H1 (cell line): ENCODE data around the gene RELL2. TPM values are rescaled to one million over a fixed set of nuclear protein-coding genes. Genes with fewer than 3 reads are reported as not detected.

Experiments
- CTCF ChIA-PET: fragments of 300-600 bp; sonication (Branson Sonifier 250); formaldehyde crosslinking; loops from one replicate; lab custom pipeline; 2021; ENCODE audit not compliant: partially characterized antibody; lab: Charles Lee
- POLR2A ChIA-PET: fragments of 300-600 bp; sonication (Branson Sonifier 250); formaldehyde crosslinking; loops from one replicate; lab custom pipeline; 2021; ENCODE audit warnings: inconsistent platforms; ENCODE audit not compliant: partially characterized antibody; lab: Charles Lee
- DNase-seq, 2 experiments: peaks; one replicate each; pipeline versions ENCODE4 v3.0.0 to v3.0.0-alpha.2; 2010 to 2022; ENCODE audit warnings: low spot score in 2 of 2, low read depth in 1 of 2, mixed read lengths in 1 of 2
- FAIRE-seq: peaks from 2 replicates; lab custom pipeline; 2011; peaks lifted over from hg19 to GRCh38; lab: Jason Lieb, UNC
- H2AFZ ChIP-seq: 2 replicates; pipeline ENCODE4 v1.8.1; 2012; ENCODE audit warnings: low read length, inconsistent platforms
- H2AK5ac ChIP-seq: 2 replicates; pipeline ENCODE4 v1.6.1; 2013; ENCODE audit warnings: low read depth, low read length
- H2BK120ac ChIP-seq: replicated peaks from 2 replicates; pipeline ENCODE3; 2013; ENCODE audit warnings: low read depth, low read length, inconsistent platforms
- H2BK12ac ChIP-seq: 2 replicates; pipeline ENCODE4 v1.6.1; 2013; ENCODE audit warnings: low read depth, low read length
- H2BK15ac ChIP-seq: 2 replicates; pipeline ENCODE4 v1.6.1; 2013; ENCODE audit warnings: low read length
- H2BK20ac ChIP-seq: 2 replicates; pipeline ENCODE4 v1.6.1; 2013; ENCODE audit warnings: low read length
- H2BK5ac ChIP-seq: 2 replicates; pipeline ENCODE4 v1.6.1; 2013; ENCODE audit warnings: low read depth, low read length
- H3K14ac ChIP-seq: 2 replicates; pipeline ENCODE4 v1.6.1; 2013; ENCODE audit warnings: inconsistent platforms; ENCODE audit not compliant: insufficient read length
- H3K18ac ChIP-seq: 2 replicates; pipeline ENCODE4 v1.6.1; 2013; ENCODE audit warnings: low read length; ENCODE audit errors: extremely low read depth
- H3K23ac ChIP-seq: 2 replicates; pipeline ENCODE4 v1.6.1; 2013; ENCODE audit warnings: inconsistent platforms; ENCODE audit not compliant: insufficient read length
- H3K23me2 ChIP-seq: 2 replicates; pipeline ENCODE4 v1.6.1; 2013; ENCODE audit warnings: low read depth, low read length
- H3K27ac ChIP-seq: 2 replicates; pipeline ENCODE4 v1.6.1; 2011; ENCODE audit warnings: low read depth, low read length, inconsistent platforms
- H3K27me3 ChIP-seq, 4 experiments: replicated peaks in 1 of 4; 1 replicate in 1 of 4; 2 replicates in 3 of 4; pipeline versions ENCODE4 v1.6.1 to v1.8.1; 2011 to 2013; ENCODE audit warnings: low read length in 3 of 4, mild to moderate bottlenecking in 3 of 4, inconsistent platforms in 2 of 4, mixed read lengths in 2 of 4, moderate library complexity in 1 of 4; ENCODE audit not compliant: control insufficient read depth in 3 of 4, insufficient read depth in 3 of 4; ENCODE audit errors: extremely low read depth in 1 of 4
- H3K36me3 ChIP-seq, 4 experiments: 2 replicates each; pipeline versions ENCODE4 v1.6.1 to v1.8.1; 2011 to 2013; ENCODE audit warnings: mild to moderate bottlenecking in 4 of 4, low read length in 3 of 4, moderate library complexity in 2 of 4, control low read depth in 1 of 4, inconsistent platforms in 1 of 4; ENCODE audit not compliant: insufficient read depth in 4 of 4, control insufficient read depth in 2 of 4
- H3K4ac ChIP-seq: replicated peaks from 2 replicates; pipeline ENCODE3; 2013; ENCODE audit warnings: low read length, low read depth, mixed read lengths, inconsistent platforms; ENCODE audit not compliant: insufficient read length
- H3K4me1 ChIP-seq, 4 experiments: replicated peaks in 1 of 4; 1 replicate in 1 of 4; 2 replicates in 3 of 4; pipeline versions ENCODE4 v1.6.1 to v1.8.1; 2011 to 2013; ENCODE audit warnings: low read length in 3 of 4, inconsistent platforms in 2 of 4, mixed read lengths in 1 of 4; ENCODE audit not compliant: insufficient read depth in 4 of 4, control insufficient read depth in 3 of 4
- H3K4me2 ChIP-seq, 2 experiments: 2 replicates each; pipeline versions ENCODE4 v1.6.1 to v1.8.1; 2011 to 2013; ENCODE audit warnings: low read depth in 2 of 2, low read length in 2 of 2, control low read depth in 1 of 2, inconsistent platforms in 1 of 2, mild to moderate bottlenecking in 1 of 2; ENCODE audit not compliant: insufficient read depth in 1 of 2
- H3K4me3 ChIP-seq, 4 experiments: fragments of 200-600, 300-600 bp in 1 of 4; sonication (generic), shearing (Covaris generic), sonication (Bioruptor Twin) in 1 of 4; 2 replicates each; pipeline versions ENCODE4 v1.5.1 to v1.8.1; 2011 to 2016; ENCODE audit warnings: low read length in 4 of 4, low read depth in 3 of 4, control low read depth in 2 of 4, inconsistent platforms in 2 of 4, mild to moderate bottlenecking in 2 of 4, mixed read lengths in 1 of 4, moderate library complexity in 1 of 4; ENCODE audit not compliant: insufficient read depth in 2 of 4; ENCODE audit errors: extremely low read depth in 1 of 4
- H3K56ac ChIP-seq: replicated peaks from 2 replicates; pipeline ENCODE3; 2013; ENCODE audit warnings: low read depth, mild to moderate bottlenecking, mixed read lengths, low read length, inconsistent platforms; ENCODE audit not compliant: insufficient read length
- H3K79me1 ChIP-seq: 2 replicates; pipeline ENCODE4 v1.6.1; 2013; ENCODE audit warnings: low read depth, low read length, control low read depth
- H3K79me2 ChIP-seq, 2 experiments: 2 replicates each; pipeline versions ENCODE4 v1.6.1 to v1.8.1; 2012 to 2013; ENCODE audit warnings: low read length in 2 of 2, mild to moderate bottlenecking in 2 of 2, inconsistent platforms in 1 of 2; ENCODE audit not compliant: insufficient read depth in 2 of 2, control insufficient read depth in 1 of 2
- H3K9ac ChIP-seq, 4 experiments: replicated peaks in 1 of 4; 1 replicate in 1 of 4; 2 replicates in 3 of 4; pipeline versions ENCODE4 v1.6.1 to v1.8.1; 2011 to 2013; ENCODE audit warnings: low read depth in 3 of 4, low read length in 3 of 4, control low read depth in 2 of 4, mild to moderate bottlenecking in 2 of 4, moderate library complexity in 2 of 4, inconsistent platforms in 1 of 4; ENCODE audit errors: extremely low read depth in 1 of 4
- H3K9me3 ChIP-seq, 2 experiments: 2 replicates each; pipeline versions ENCODE4 v1.6.1 to v1.8.1; 2012 to 2013; ENCODE audit warnings: mild to moderate bottlenecking in 2 of 2, moderate library complexity in 2 of 2, control low read depth in 1 of 2, inconsistent platforms in 1 of 2, low read depth in 1 of 2, low read length in 1 of 2, mixed read lengths in 1 of 2; ENCODE audit not compliant: insufficient read depth in 2 of 2
- H4K20me1 ChIP-seq, 2 experiments: replicated peaks in 1 of 2; 2 replicates each; pipeline versions ENCODE3 to v1.8.1; 2011 to 2013; ENCODE audit warnings: inconsistent platforms in 2 of 2, low read length in 2 of 2, mild to moderate bottlenecking in 1 of 2; ENCODE audit not compliant: insufficient read depth in 2 of 2, control insufficient read depth in 1 of 2
- H4K5ac ChIP-seq: 2 replicates; pipeline ENCODE4 v1.6.1; 2013; ENCODE audit warnings: low read length, low read depth, mixed read lengths, inconsistent platforms; ENCODE audit not compliant: insufficient read length
- H4K8ac ChIP-seq: 2 replicates; pipeline ENCODE4 v1.8.0; 2013; ENCODE audit warnings: mild to moderate bottlenecking, moderate library complexity, low read length, inconsistent platforms; ENCODE audit not compliant: insufficient read depth; ENCODE audit errors: extremely low read depth
- H4K91ac ChIP-seq: replicated peaks from 2 replicates; pipeline ENCODE3; 2013; ENCODE audit warnings: low read length, mixed read lengths, inconsistent platforms; ENCODE audit not compliant: insufficient read length
- BCL11A ChIP-seq, 2 experiments: IDR thresholded peaks; one replicate each; pipeline ENCODE4 v1.6.1; 2011; ENCODE audit warnings: low read depth in 2 of 2, low read length in 2 of 2, mild to moderate bottlenecking in 2 of 2
- CEBPB ChIP-seq: IDR thresholded peaks from 2 replicates; pipeline ENCODE4 v1.6.1; 2012; ENCODE audit warnings: low read depth, low read length
- E2F6 ChIP-seq: IDR thresholded peaks from 2 replicates; pipeline ENCODE4 v1.6.1; 2012; ENCODE audit warnings: inconsistent platforms
- KDM4A ChIP-seq: IDR thresholded peaks from one replicate; pipeline ENCODE4 v1.7.1; 2012; ENCODE audit warnings: low read depth, mild to moderate bottlenecking, moderate library complexity, low read length, inconsistent platforms; ENCODE audit not compliant: severe bottlenecking
- KDM5A ChIP-seq: fragments of 200-600 bp; IDR thresholded peaks from 2 replicates; pipeline ENCODE4 v1.7.1; 2012; ENCODE audit warnings: mild to moderate bottlenecking, low read length, inconsistent platforms, mixed read lengths
- MAX ChIP-seq: IDR thresholded peaks from 2 replicates; pipeline ENCODE4 v1.6.1; 2012; ENCODE audit warnings: inconsistent platforms
- NRF1 ChIP-seq: IDR thresholded peaks from 2 replicates; pipeline ENCODE4 v1.6.1; 2011; ENCODE audit warnings: mild to moderate bottlenecking, low read depth, low read length, improper control_type of control experiment
- PHF8 ChIP-seq: fragments of 200-600 bp; sonication (generic); conservative IDR thresholded peaks from 2 replicates; pipeline ENCODE4 v1.7.1; 2012; ENCODE audit warnings: low read depth, mild to moderate bottlenecking, inconsistent platforms, low read length, moderate library complexity
- TBP ChIP-seq: IDR thresholded peaks from 2 replicates; pipeline ENCODE4 v1.6.1; 2011; ENCODE audit warnings: low read depth, low read length, improper control_type of control experiment
- WGBS, 2 experiments: shearing (Covaris generic) in 1 of 2; methylation state at CpG; one replicate each; pipeline versions ENCODE4 v1.1.6 to v1.1.7; 2013 to 2015; ENCODE audit warnings: low lambda C conversion rate in 2 of 2, mixed read lengths in 2 of 2, inconsistent platforms in 1 of 2, low coverage in 1 of 2, missing lambda C conversion rate in 1 of 2; ENCODE audit not compliant: insufficient replicate concordance in 2 of 2, insufficient coverage in 1 of 2, insufficient read length in 1 of 2; ENCODE audit errors: extremely low coverage in 1 of 2, missing lambda C conversion rate in 1 of 2; 5-methylcytosine and 5-hydroxymethylcytosine counted together
- polyA plus RNA-seq, 7 experiments: library from polyadenylated mRNA; depleted of rRNA in 3 of 7; stranded (reverse) in 5 of 7; unstranded in 2 of 7; fragments of >200 nt in 5 of 7; fragments of 200-250 nt in 2 of 7; gene quantifications; 1 replicate in 5 of 7; 2 replicates in 1 of 7; 4 replicates in 1 of 7; pipeline versions ENCODE4 v1.2.1 to v1.2.3, GENCODE V29; 2011 to 2013; ENCODE audit warnings: missing spikeins in 2 of 7, mixed read lengths in 2 of 7
- total RNA-seq: library from RNA; stranded (reverse); fragmentation: NEBNext Ultra II Directional; extraction: Animal tissue kit (Norgen Biotek cat#: 25700); gene quantifications from 2 replicates; pipeline ENCODE4 v1.2.1, GENCODE V29; 2021

Gene RELL2
- total and polyA plus RNA-seq, 2 of the 8 experiments (the other 6 are each of a cell fraction or from before 2014, with no cell fraction given): 18.6 to 23.7 TPM

GRCh38 chr5:141681695-141682641, 45.2 kb downstream of the RELL2 start, which contains the start of gene ARAP3:
Gene ARAP3 (minus strand): TSS chr5:141682230. CDS start chr5:141680486, 1,744 bp downstream.
- no peaks in the 10 kb centered on the region; the same call in 1 of the 2 replicates for H3K79me1 ChIP-seq
- H2BK15ac ChIP-seq: peak within 1 kb of the TSS; percentile 97
- no peaks in the 10 kb centered on the region for H4K20me1 ChIP-seq
- no peak within 1 kb of the TSS for H3K14ac ChIP-seq
- peak within 1 kb of the TSS; percentile 11 for H3K56ac ChIP-seq
- H3K4me1 ChIP-seq: peaks cover 10 to 29% (median 20%) of the 10 kb centered on the region in 4 experiments
- peak within 1 kb of the TSS; percentile 6 for H2BK120ac ChIP-seq
- FAIRE-seq (no peak), DNase-seq (peak in 1 of 2 experiments; percentile 88)
- H2AFZ ChIP-seq: peak within 1 kb of the TSS; percentile 85; the same call in 1 of the 2 replicates
- peak within 1 kb of the TSS; percentile 84 for H4K8ac ChIP-seq
- H3K4ac ChIP-seq: peak within 1 kb of the TSS; percentile 28
- no peaks in the 10 kb centered on the region for H3K27me3 ChIP-seq
- H3K27ac ChIP-seq: peak within 1 kb of the TSS; percentile 37; the same call in 1 of the 2 replicates
- 11% methylated on average over 20 of the region's 77 CpGs; no CpG with 5 or more reads in 1 of the 2 experiments for WGBS, 2 experiments
- H3K4me2 ChIP-seq: peak within 1 kb of the TSS; percentile 88 to 97
- ChIA-PET CTCF (interaction anchor here (0.8 to 7.3 kb wide), 10 partner anchors 11 to 332 kb away, joined by 3 to 59 read pairs (median 6); partner anchors contain the start of genes DELE1 and PCDH1), POLR2A (interaction anchor here (0.6 to 3.8 kb wide), 17 partner anchors 9 to 330 kb away, joined by 3 to 18 read pairs (median 4); partner anchors contain the start of genes FCHSD1 and RNF14)
- H3K79me2 ChIP-seq: peaks cover 0 to 6% of the 10 kb centered on the region in 2 experiments; a peak in 1 of 4 replicates
- peak within 1 kb of the TSS; percentile 95 for H4K5ac ChIP-seq
- peaks cover 0 to 10% (median 2%) of the 10 kb centered on the region in 4 experiments; a peak in 5 of 8 replicates for H3K36me3 ChIP-seq
- no peak within 1 kb of the TSS for H3K23ac ChIP-seq
- peak within 1 kb of the TSS; percentile 98 for H2BK5ac ChIP-seq
- peak within 1 kb of the TSS; percentile 90; the same call in 1 of the 2 replicates for H2BK20ac ChIP-seq
- no peaks in the 10 kb centered on the region for H3K9me3 ChIP-seq
- H3K9ac ChIP-seq: peak within 1 kb of the TSS in 3 of 4 experiments; percentile 49 to 56 (median 52); a peak in 6 of 7 replicates
- H4K91ac ChIP-seq: peak within 1 kb of the TSS; percentile 92
- H3K18ac ChIP-seq: peak within 1 kb of the TSS; percentile 98
- peaks cover 15% of the 10 kb centered on the region for H3K23me2 ChIP-seq
- peak within 1 kb of the TSS; percentile 89; the same call in 1 of the 2 replicates for H2BK12ac ChIP-seq
- H3K4me3 ChIP-seq: peak within 1 kb of the TSS; percentile 60 to 73 (median 67)
- peak within 1 kb of the TSS; percentile 88 for H2AK5ac ChIP-seq
- TF ChIP-seq CEBPB (peak; percentile 77), MAX (peak; percentile 70), NRF1 (no peak), KDM5A (no peak), TBP (peak; percentile 38; the same call in 1 of the 2 replicates), PHF8 (peak; percentile 45), BCL11A (IDR thresholded peaks at IDR 0.05; ENCODE audit: low read depth in 2 of 2, low read length in 2 of 2) (no peak), E2F6 (peak; percentile 58), KDM4A (peak; percentile 89)
